Measurements from ENCODE around the gene PCDHGC4. TPM values are rescaled to one million over a fixed set of nuclear protein-coding genes. Genes with fewer than 3 reads are reported as not detected.

PCDHGC4 gene
- total RNA-seq, 1 experiment from 2014 or later, result 4.3 TPM

DNA sequence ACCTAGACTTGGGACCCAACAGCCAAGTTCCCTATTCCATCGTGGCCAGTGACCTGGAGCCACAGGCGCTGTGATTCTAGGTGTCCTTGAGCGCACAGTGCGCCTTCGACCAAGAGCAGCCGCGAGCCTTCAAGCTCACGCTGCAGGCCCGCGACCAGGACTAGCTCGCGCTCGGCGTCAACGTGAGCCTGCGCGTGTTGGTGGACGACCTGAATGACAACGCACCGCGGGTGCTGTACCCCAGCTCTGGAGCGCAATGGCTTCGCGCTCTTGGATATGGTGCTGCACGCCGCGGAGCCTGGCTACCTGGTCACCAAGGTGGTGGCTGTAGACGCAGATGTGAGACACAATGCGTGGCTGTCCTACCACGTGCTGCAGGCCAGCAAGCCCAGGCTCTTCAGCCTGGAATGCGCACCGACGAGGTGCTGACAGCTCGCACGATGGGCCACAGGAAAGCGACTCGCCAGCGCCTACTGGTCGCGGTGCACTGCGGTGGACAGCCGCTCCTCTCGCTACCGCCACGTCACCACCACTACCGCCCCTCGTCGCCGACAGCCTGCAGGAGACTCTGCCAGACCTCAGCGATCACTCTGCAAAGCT, 43.2 kb upstream of the PCDHGC4 start:
- H3K4me2 ChIP-seq (ENCODE audit: insufficient read depth, insufficient read length, low read length), result no peak overlapping the region
- H3K23me2 ChIP-seq (ENCODE audit: insufficient read length, low read depth, low read length, poor library complexity, severe bottlenecking), result no peaks in the 10 kb centered on the region
- no peak overlapping the region for H2BK15ac ChIP-seq (ENCODE audit: low read depth, low read length)
- no peak overlapping the region for H4K91ac ChIP-seq (ENCODE audit: insufficient read length, low read depth, low read length)
- Mint-ChIP-seq H3K4me3 (no peak overlapping the region), H3K4me1 (peaks cover 5 to 9% of the 10 kb centered on the region in 2 experiments; a peak in 3 of 4 replicates), H3K27me3 (ENCODE audit: low read depth) (no peaks in the 10 kb centered on the region), H3K9me3 (peaks cover 11 to 14% of the 10 kb centered on the region in 2 experiments; a peak in 3 of 5 replicates), H3K27ac (no peak overlapping the region), H3K36me3 (ENCODE audit: insufficient read depth in 1 of 3, low read depth in 3 of 3) (peaks cover 6 to 13% (median 10%) of the 10 kb centered on the region in 3 experiments; a peak in 6 of 7 replicates)
- H3K27ac ChIP-seq (ENCODE audit: insufficient read length, low read depth, low read length), result no peak overlapping the region
- H2AK5ac ChIP-seq (ENCODE audit: insufficient read length, low read length), result no peak overlapping the region
- no peak overlapping the region for H2BK20ac ChIP-seq (ENCODE audit: low read depth, low read length, poor library complexity, severe bottlenecking)
- no peak overlapping the region for H2BK12ac ChIP-seq (ENCODE audit: insufficient read length, low read depth, low read length)
- no peak overlapping the region for H2BK5ac ChIP-seq (ENCODE audit: insufficient read length, low read length)
- no peak overlapping the region for H2BK120ac ChIP-seq (ENCODE audit: low read depth, low read length, poor library complexity, severe bottlenecking)
- no peak overlapping the region for H3K18ac ChIP-seq (ENCODE audit: insufficient read length, low read depth, low read length)
- H3K14ac ChIP-seq (ENCODE audit: insufficient read depth, low read length), result no peak overlapping the region
- DNase-seq, result no peak
- no peaks in the 10 kb centered on the region for H4K20me1 ChIP-seq (ENCODE audit: control insufficient read depth, insufficient read depth, insufficient read length)
- WGBS (ENCODE audit: extremely low coverage, insufficient read length, low lambda C conversion rate), result no CpG with 5 or more reads among the region's 50 CpGs
- no peaks in the 10 kb centered on the region for H3K27me3 ChIP-seq (ENCODE audit: insufficient read depth, low read length)
- no peak overlapping the region for H3K9ac ChIP-seq (ENCODE audit: extremely low read depth, insufficient read length, low read length)
- no peaks in the 10 kb centered on the region for H3K79me2 ChIP-seq (ENCODE audit: insufficient read depth, low read length)
- peaks cover 2% of the 10 kb centered on the region; the same call in 1 of the 2 replicates for H3K4me1 ChIP-seq (ENCODE audit: insufficient read depth, low read length)
- no peak overlapping the region for H4K5ac ChIP-seq (ENCODE audit: insufficient read length, low read depth, low read length)
- no peaks in the 10 kb centered on the region for H3K9me3 ChIP-seq (ENCODE audit: control insufficient read depth, low read depth, low read length)
- H2AFZ ChIP-seq (ENCODE audit: low read length), result no peak overlapping the region
- TF ChIP-seq, protein P1, sequence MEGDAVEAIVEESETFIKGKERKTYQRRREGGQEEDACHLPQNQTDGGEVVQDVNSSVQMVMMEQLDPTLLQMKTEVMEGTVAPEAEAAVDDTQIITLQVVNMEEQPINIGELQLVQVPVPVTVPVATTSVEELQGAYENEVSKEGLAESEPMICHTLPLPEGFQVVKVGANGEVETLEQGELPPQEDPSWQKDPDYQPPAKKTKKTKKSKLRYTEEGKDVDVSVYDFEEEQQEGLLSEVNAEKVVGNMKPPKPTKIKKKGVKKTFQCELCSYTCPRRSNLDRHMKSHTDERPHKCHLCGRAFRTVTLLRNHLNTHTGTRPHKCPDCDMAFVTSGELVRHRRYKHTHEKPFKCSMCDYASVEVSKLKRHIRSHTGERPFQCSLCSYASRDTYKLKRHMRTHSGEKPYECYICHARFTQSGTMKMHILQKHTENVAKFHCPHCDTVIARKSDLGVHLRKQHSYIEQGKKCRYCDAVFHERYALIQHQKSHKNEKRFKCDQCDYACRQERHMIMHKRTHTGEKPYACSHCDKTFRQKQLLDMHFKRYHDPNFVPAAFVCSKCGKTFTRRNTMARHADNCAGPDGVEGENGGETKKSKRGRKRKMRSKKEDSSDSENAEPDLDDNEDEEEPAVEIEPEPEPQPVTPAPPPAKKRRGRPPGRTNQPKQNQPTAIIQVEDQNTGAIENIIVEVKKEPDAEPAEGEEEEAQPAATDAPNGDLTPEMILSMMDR (conservative IDR thresholded peaks at IDR 0.05), result no peak
- no peak overlapping the region for H3K56ac ChIP-seq (ENCODE audit: insufficient read length, low read depth, low read length)
- no peaks in the 10 kb centered on the region for H3K79me1 ChIP-seq (ENCODE audit: insufficient read depth, low read depth, low read length, poor library complexity, severe bottlenecking)
- no peak overlapping the region for H4K8ac ChIP-seq (replicated peaks; ENCODE audit: insufficient read length, low read depth, low read length)
- no peak overlapping the region for H3K4ac ChIP-seq (ENCODE audit: low read depth, low read length)
- no peak overlapping the region for H3K23ac ChIP-seq (ENCODE audit: insufficient read length, low read depth, low read length)
- H3T11ph ChIP-seq (ENCODE audit: low read length), result no peak overlapping the region
